Activated gamma-delta T cell (primary cell): ENCODE data around the gene RIPK1.
"Not testable (repeated sequence)": the region's sequence is repeated elsewhere in the genome, so short reads cannot be mapped to it uniquely, and the experiment has no call there.

ENCODE experiments used
- DNase-seq: peaks from one replicate; lab custom pipeline; 2025; lab: John Stamatoyannopoulos, UW
- total RNA-seq, 2 donors: gene quantifications; one replicate each; lab custom pipeline; 2026; lab: John Stamatoyannopoulos, UW

RIPK1 gene
- 135 to 139 reads per million in 2 donors for total RNA-seq

DNA sequence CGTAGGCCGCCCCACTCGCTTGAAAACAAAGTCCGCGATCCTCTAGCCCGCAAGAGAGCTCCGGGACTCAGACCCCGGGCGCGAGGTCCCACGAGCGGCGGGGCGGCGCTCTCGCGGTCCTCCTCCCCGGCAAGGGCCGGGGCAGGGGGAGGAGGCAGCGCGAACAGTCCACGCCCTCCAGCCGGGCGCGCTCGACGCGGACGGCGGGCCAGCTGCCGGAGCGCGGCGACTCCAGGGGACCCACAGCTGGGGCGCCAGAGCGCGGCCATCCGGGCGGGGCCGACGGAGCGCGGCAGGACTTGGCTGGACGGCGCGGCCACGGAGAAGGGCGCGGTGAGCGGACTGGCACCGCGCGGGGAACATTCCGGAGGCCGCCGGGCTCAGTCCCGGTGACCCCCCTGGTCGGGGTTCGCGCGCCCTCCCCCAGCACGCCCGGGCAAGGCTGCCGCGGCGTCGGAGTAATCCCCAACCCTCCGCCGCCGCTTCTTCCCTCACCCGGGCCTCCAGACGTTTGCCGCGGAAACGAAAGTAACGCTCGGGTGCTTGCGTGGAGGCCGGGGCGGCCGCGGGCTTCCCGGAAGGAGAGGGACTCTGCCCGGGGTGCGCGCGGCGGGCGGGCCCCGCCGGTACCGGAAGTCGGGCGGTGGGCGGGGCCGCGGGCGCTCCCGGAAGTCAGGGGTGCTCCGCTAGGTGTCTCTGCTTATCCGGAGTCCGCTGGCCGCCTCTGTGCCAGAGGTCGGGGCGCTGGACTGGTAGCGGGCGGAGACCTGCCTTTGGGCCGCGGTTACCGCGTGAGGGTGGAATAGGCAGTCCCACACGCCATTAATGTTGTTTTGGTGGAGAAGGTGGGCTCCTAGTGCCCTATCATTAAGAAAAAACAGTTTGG is at the start of gene RIPK1:
RIPK1 (plus strand) TSS at position 166 of the 886 bp plus-strand sequence. CDS start 8,330 bp downstream, outside the sequence.
- DNase-seq, result peak; percentile 93

GRCh38 chr6:3019065-3019464 is 49.2 kb upstream of the RIPK1 start:
- no peak for DNase-seq

DNA sequence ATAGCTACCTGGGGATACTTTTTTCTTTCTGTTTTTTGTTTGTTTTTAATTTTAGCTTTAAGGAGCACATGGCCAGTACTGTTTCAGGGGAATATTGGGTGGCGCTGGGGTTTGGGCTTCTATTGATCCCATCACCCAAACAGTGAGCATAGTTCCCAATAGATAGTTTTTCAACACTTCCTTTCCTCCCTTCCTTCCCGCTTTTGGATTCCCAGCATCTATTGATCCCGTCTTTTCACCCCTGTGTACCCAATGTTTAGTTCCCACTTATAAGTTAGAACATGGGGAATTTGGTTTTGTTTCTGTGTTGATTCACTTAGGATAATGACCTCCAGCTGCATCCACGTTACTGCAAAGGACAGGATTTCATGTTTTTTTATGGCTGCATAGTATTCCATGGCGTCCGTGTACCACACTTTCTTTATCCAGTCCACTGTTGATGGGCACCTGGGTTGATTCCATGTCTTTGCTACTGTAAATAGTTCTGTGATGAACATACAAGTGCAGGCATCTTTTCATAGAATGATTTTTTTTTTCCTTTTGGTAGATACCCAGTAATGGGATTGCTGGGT is 48.5 kb upstream of the RIPK1 start:
- no peak for DNase-seq

- DNase-seq, result not testable (repeated sequence)
Measured at GRCh38 chr6:3020976-3021598, 47.2 kb upstream of the RIPK1 start.

GRCh38 chr6:3022765-3023662 is 45.3 kb upstream of the RIPK1 start:
- DNase-seq, result peak; percentile 28

GRCh38 chr6:3023663-3024483 is 44.4 kb upstream of the RIPK1 start:
- peak; percentile 72 for DNase-seq

DNA sequence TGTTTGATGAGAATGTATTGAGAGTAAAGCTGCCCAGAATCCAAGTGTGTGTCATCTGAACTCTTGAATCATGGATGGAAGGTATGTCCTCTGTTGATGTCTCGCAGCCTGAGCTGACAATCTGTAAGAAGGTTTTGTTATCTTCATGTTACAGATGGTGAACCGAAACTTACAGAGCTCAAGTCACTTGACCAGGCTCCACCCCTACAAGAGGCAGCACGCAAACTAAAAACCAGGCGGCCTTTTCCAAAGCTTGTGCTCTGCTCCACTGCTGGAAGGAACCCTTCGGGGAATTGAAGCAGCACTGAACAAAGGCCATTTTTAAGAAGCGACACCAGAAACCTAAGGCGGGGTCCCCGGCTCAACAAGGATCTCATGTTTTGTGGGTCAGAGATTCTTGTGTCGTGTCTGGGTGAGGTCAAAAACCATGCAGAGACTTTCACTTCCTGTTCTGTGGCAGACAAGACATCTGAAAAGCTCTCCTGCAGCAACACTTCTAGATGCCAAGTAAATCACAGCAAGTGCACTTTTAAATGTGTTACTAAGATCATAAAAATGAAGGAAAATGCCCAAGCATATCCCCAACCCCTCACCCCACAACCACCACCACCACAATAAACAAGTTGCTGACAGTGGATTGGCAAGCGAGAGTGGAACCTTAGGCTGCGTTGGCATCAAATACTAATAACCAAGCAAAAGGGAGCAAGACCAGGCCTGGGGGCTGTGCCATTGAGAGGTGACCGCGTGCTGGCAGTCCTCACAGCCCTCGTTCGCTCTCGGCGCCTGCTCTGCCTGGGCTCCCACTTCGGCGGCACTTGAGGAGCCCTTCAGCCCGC is 41.3 kb upstream of the RIPK1 start:
- DNase-seq, result no peak

DNA sequence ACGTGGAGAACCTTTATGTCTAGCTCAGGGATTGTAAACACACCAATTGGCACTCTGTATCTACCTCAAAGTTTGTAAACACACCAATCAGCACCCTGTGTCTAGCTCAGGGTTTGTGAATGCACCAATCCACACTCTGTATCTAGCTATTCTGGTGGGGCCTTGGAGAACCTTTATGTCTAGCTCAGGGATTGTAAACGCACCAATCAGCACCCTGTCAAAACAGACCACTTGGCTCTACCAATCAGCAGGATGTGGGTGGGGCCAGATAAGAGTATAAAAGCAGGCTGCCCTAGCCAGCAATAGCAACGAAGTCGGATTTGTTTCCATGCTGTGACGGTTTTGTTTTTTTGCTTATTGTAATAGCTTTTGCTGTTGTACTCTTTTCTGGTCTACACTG is 40.1 kb upstream of the RIPK1 start:
- DNase-seq, result not testable (repeated sequence)

DNA sequence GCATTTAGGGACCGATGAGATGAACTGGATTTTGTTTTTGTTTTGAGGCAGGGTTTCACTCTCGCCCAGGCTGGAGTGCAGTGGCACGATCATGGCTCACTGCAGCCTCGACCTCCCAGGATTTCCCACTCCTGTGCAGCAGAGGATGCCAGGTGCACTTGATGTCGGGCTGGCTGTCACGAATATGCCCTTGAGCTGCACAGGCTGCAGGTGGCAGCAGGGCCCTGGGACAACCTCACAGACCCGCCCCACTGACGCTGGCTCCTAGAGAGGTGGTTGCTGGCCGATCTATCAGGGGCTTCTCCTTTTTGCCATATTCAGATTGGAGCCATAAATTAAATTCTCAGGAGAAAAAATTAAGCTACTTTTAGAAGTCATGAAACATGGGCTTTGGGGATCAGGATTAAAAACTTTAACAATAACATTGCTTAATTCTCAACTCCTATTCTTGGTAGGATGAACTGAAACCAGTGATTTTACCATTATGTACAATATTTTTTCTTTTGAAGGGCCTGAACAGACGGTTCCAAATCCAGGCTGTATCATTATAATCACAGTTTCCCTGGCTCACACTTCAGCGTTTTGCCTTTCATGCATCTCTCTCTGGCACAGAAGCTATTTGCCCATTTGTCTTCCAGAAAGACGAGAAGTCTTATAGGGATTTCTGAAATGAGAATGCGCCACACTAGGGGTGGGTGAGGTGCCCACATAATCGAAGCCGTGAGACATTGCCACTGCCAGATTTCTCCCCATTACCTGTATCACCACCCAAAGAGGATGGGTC is 36.2 kb upstream of the RIPK1 start:
- DNase-seq, result no peak

- DNase-seq, result no peak
Measured at GRCh38 chr6:3032986-3033385, 35.3 kb upstream of the RIPK1 start.

DNA sequence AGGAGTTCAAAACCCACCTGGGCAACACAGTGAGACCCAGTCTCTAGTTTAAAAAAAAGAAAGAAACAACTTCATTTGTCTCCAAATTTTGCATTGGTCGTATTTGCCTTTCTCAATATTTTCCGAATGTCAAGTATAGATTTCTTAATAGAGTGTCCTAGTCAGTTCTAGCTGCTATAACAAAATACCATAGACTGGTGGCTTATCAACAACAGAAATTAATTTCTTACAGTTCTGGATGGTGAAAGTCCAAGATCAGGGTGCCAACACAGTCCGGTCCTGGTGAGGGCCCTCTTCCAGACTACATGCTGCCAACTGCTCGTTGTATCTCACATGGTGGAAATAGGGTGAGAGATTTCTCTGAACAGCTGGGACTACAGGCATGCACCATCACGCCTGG is 34.6 kb upstream of the RIPK1 start:
- DNase-seq, result no peak

DNA sequence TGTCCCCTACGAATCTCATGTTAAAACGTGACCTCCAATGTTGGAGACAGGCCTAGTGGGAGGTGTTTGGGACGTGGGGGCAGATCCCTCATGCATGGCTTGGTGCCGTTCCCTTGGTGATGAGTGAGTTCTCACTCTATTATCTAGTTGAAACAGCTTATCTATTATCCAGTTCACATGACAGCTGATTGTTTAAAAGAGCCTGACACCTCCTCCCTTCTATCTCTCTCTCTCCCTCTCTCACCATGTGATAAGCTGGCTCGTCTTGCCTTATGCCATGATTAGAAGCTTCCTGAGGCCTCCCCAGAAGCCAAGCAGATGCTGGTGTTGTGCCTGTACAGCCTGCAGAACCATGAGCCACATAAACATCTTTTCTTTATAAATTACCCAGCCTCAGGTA is 32.9 kb upstream of the RIPK1 start:
- DNase-seq, result no peak

GRCh38 chr6:3036861-3037637 is 31.2 kb upstream of the RIPK1 start:
- no peak for DNase-seq

DNA sequence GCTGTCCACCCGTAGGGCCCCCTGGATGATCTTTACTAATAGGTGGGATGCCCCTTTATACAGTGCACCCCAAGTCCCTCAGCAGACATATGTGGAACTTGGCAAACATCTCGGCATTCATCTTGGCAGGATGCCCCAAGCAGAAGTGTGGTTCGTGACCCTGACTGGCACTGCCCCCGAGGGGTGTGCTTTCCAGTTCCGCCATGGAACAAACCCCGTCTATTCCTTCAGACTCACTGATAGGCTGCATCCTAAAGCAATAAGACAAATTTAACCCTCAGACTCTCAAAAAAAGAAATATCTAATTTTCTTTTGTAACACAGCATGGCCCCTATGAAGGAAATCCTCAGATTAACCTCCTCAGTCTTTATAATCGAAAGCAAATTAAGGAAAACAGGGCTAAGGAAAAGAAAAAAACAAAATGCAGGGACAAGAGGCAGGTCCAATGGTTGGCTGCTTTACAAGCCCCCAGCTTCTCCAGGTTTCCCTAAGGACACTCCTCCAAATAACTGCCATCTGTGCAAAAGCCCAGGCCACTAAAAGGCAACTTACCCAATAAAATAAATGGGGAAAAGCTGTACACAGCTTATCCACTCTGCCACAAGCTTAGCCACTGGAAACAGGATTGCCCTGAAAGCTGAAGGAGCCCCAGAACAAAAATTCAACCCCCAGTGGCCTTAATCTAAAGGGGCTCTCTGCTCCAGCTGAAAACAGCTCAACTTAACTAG is 30.5 kb upstream of the RIPK1 start:
- no peak for DNase-seq

- DNase-seq, result no peak
Measured at GRCh38 chr6:3039384-3039783, 28.9 kb upstream of the RIPK1 start.

DNA sequence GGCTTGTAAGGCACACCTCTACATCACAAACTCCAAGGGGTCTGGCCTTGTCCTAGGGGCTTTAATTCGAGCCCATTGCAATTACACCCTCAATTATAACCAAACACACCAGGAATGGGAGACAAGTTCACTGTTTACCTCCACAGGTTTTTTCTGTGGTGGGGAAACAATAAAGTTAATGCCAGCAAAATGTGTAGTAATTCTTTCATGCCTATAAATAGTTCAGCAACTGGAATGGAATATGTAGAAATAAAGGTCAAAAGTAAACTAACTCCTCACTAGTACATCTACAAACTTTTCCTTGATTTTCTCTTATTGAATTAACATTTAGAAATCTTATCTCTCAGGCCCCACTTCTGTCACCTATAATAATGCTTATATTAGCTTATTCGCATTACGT is 27.1 kb upstream of the RIPK1 start:
- DNase-seq, result no peak

- no peak for DNase-seq
Measured at GRCh38 chr6:3041606-3042005, 26.7 kb upstream of the RIPK1 start.

GRCh38 chr6:3045369-3045768 is 22.9 kb upstream of the RIPK1 start:
- no peak for DNase-seq
